B cell (primary cell): ENCODE measurements around the gene BBIP1. TPM values are rescaled to one million over a fixed set of nuclear protein-coding genes. Genes with fewer than 3 reads are reported as not detected.

Experiments used
- ATAC-seq: fragments of 200-7000 bp; cut with Tn5 transposase; one replicate; pipeline ENCODE4 v1.10.0; 2021; ENCODE audit warnings: low read depth, mild to moderate bottlenecking, moderate number of reproducible peaks, moderate library complexity
- CTCF ChIA-PET: fragments of 350-600 bp; sonication (Branson Sonifier 250); formaldehyde crosslinking; loops from one replicate; lab custom pipeline; 2021; ENCODE audit warnings: antibody characterized with exemption, inconsistent platforms; lab: Charles Lee
- POLR2A ChIA-PET: fragments of 350-600 bp; sonication (Branson Sonifier 250); formaldehyde crosslinking; loops from one replicate; lab custom pipeline; 2021; ENCODE audit warnings: antibody characterized with exemption; lab: Charles Lee
- DNase-seq: peaks from one replicate; pipeline ENCODE4 v3.0.0; 2013
- H2AFZ ChIP-seq: 2 replicates; pipeline ENCODE4 v1.6.1; 2012; ENCODE audit warnings: mild to moderate bottlenecking, low read depth, low read length; ENCODE audit not compliant: insufficient read depth, poor library complexity, severe bottlenecking
- H3K27ac ChIP-seq, 2 donors: 1 replicate in 1 of 2; 2 replicates in 1 of 2; pipeline ENCODE4 v1.5.1; 2012 to 2013; ENCODE audit warnings: low read length in 2 of 2, mild to moderate bottlenecking in 2 of 2, moderate library complexity in 1 of 2
- H3K27me3 ChIP-seq, 4 experiments: fragments of 200-600 bp in 1 of 4; sonication (generic) in 1 of 4; replicated peaks in 1 of 4; 1 replicate in 2 of 4; 2 replicates in 2 of 4; pipeline versions ENCODE4 v1.6.1 to v1.7.0; 2013 to 2016; ENCODE audit warnings: low read length in 3 of 4, mild to moderate bottlenecking in 2 of 4, mixed read lengths in 1 of 4, moderate library complexity in 1 of 4; ENCODE audit not compliant: insufficient read depth in 4 of 4, control insufficient read depth in 3 of 4; ENCODE audit errors: control extremely low read depth in 1 of 4
- H3K36me3 ChIP-seq, 2 experiments: replicated peaks in 1 of 2; 1 replicate in 1 of 2; 2 replicates in 1 of 2; pipeline versions ENCODE4 v1.6.1 to v1.7.1; 2013; ENCODE audit warnings: low read length in 1 of 2; ENCODE audit not compliant: insufficient read depth in 2 of 2, control insufficient read depth in 1 of 2; ENCODE audit errors: control extremely low read depth in 1 of 2, extremely low read depth in 1 of 2
- H3K4me1 ChIP-seq, 2 donors: fragments of 200-600 bp in 1 of 2; sonication (generic) in 1 of 2; 1 replicate in 1 of 2; 2 replicates in 1 of 2; pipeline versions ENCODE4 v1.5.1 to v1.6.1; 2013 to 2017; ENCODE audit warnings: low read length in 2 of 2; ENCODE audit not compliant: control insufficient read depth in 2 of 2, insufficient read depth in 2 of 2
- H3K4me2 ChIP-seq: replicated peaks from 2 replicates; pipeline ENCODE3; 2012; ENCODE audit warnings: mild to moderate bottlenecking, low read depth, low read length; ENCODE audit not compliant: poor library complexity, severe bottlenecking
- H3K4me3 ChIP-seq, 5 experiments: fragments of 200-600 bp in 1 of 5; sonication (generic) in 1 of 5; 1 replicate in 3 of 5; 2 replicates in 2 of 5; pipeline versions ENCODE4 v1.5.1 to v1.7.0; 2011 to 2016; ENCODE audit warnings: low read length in 4 of 5, mild to moderate bottlenecking in 4 of 5, low read depth in 2 of 5, control low read depth in 1 of 5, moderate library complexity in 1 of 5; ENCODE audit not compliant: insufficient read depth in 1 of 5; ENCODE audit errors: control extremely low read depth in 1 of 5, extremely low read depth in 1 of 5
- H3K79me2 ChIP-seq: fragments of 200-600 bp; sonication (generic); one replicate; pipeline ENCODE4 v1.6.0; 2016; ENCODE audit warnings: low read length; ENCODE audit not compliant: control insufficient read depth, insufficient read depth
- H3K9ac ChIP-seq: fragments of 200-600 bp; sonication (generic); 2 replicates; pipeline ENCODE4 v1.6.1; 2017; ENCODE audit warnings: mild to moderate bottlenecking, low read length, moderate library complexity
- H3K9me3 ChIP-seq, 3 donors: one replicate each; pipeline versions ENCODE4 v1.6.1 to v1.7.1; 2013; ENCODE audit warnings: low read length in 2 of 3; ENCODE audit not compliant: control insufficient read depth in 2 of 3, insufficient read depth in 1 of 3; ENCODE audit errors: control extremely low read depth in 1 of 3
- H4K20me1 ChIP-seq: 2 replicates; pipeline ENCODE4 v1.6.0; 2012; ENCODE audit warnings: mild to moderate bottlenecking, low read length; ENCODE audit not compliant: insufficient read depth, control insufficient read depth, poor library complexity, severe bottlenecking
- H3K27ac Mint-ChIP-seq: one replicate; pipeline ENCODE4 v1.8.0; 2021; ENCODE audit warnings: mixed read lengths
- H3K27me3 Mint-ChIP-seq: one replicate; pipeline ENCODE4 v1.8.0; 2021; ENCODE audit warnings: mixed read lengths
- H3K4me1 Mint-ChIP-seq: one replicate; pipeline ENCODE4 v1.8.0; 2021; ENCODE audit warnings: mixed read lengths
- H3K4me3 Mint-ChIP-seq: one replicate; pipeline ENCODE4 v1.8.0; 2021; ENCODE audit warnings: mixed read lengths
- H3K9me3 Mint-ChIP-seq: one replicate; pipeline ENCODE4 v1.8.0; 2022; ENCODE audit warnings: mixed read lengths; ENCODE audit not compliant: insufficient read depth
- CTCF ChIP-seq: fragments of 200-600 bp; IDR thresholded peaks from one replicate; pipeline ENCODE4 v1.8.0; 2022; ENCODE audit warnings: antibody characterized with exemption, mild to moderate bottlenecking
- EZH2 ChIP-seq: IDR thresholded peaks from 2 replicates; pipeline ENCODE4 v1.6.1; 2012; ENCODE audit warnings: borderline replicate concordance, low read depth, mild to moderate bottlenecking, moderate library complexity, low read length; ENCODE audit not compliant: insufficient read depth, poor library complexity, severe bottlenecking
- WGBS: methylation state at CpG from one replicate; pipeline ENCODE4 v1.1.5; 2013; ENCODE audit warnings: missing lambda C conversion rate; ENCODE audit not compliant: insufficient coverage; 5-methylcytosine and 5-hydroxymethylcytosine counted together
- intact Hi-C: fragments of 100-400 bp; cut with micrococcal nuclease; formaldehyde crosslinking; loops from one replicate; pipeline ENCODE4 v1.10.0; 2022
- polyA plus RNA-seq: library from polyadenylated mRNA; depleted of rRNA; stranded (reverse); fragments of >200 nt; gene quantifications from 2 replicates; pipeline ENCODE4 v1.2.3, GENCODE V29; 2012
- total RNA-seq, 2 donors: library from RNA; stranded (reverse); fragments of 120-200 nt in 1 of 2; gene quantifications; 1 replicate in 1 of 2; 2 replicates in 1 of 2; pipeline versions ENCODE4 v1.2.3 to v1.2.4, GENCODE V29; 2013 to 2022

The BBIP1 gene
- total and polyA plus RNA-seq, 2 donors (not counting 1 experiment from before 2014, with no cell fraction given): 10.6 to 46.1 TPM

GRCh38 chr10:110903280-110904278, 15.4 kb downstream of the BBIP1 start:
- peak overlapping the region in 1 of 2 donors; percentile 12 for H3K27ac ChIP-seq
- H2AFZ ChIP-seq: no peak overlapping the region
- Mint-ChIP-seq H3K27me3 (no peaks in the 10 kb centered on the region), H3K9me3 (no peaks in the 10 kb centered on the region), H3K27ac (peak overlapping the region; percentile 1), H3K4me3 (no peak overlapping the region), H3K4me1 (peaks cover 3% of the 10 kb centered on the region)
- no peaks in the 10 kb centered on the region for H3K79me2 ChIP-seq
- no CpG with 5 or more reads among the region's 3 CpGs for WGBS
- no peaks in the 10 kb centered on the region for H3K4me1 ChIP-seq
- H3K9ac ChIP-seq: no peak overlapping the region
- intact Hi-C loops: no loop called here
- POLR2A ChIA-PET: no interaction called here
- no peak overlapping the region for H3K4me3 ChIP-seq
- ATAC-seq (no peak), DNase-seq (no peak)
- H3K36me3 ChIP-seq: peaks cover 15 to 29% of the 10 kb centered on the region in 2 experiments
- no peak overlapping the region for H3K4me2 ChIP-seq
- no peaks in the 10 kb centered on the region for H4K20me1 ChIP-seq
- CTCF ChIA-PET: interaction anchor here (1.4 to 2.9 kb wide), 4 partner anchors 10 to 99 kb away, joined by 3 to 10 read pairs (median 6); no protein-coding TSS in a partner anchor
- H3K9me3 ChIP-seq: no peaks in the 10 kb centered on the region
- no peaks in the 10 kb centered on the region for H3K27me3 ChIP-seq
- TF ChIP-seq EZH2 (no peak), CTCF (no peak)
